Measurements from ENCODE around the gene TSPEAR. TPM values are rescaled to one million over a fixed set of nuclear protein-coding genes. Genes with fewer than 3 reads are reported as not detected.

Gene TSPEAR
- total RNA-seq, 1 experiment from 2014 or later = 2.1 TPM

GRCh38 chr21:44656868-44657267 lies 54.5 kb downstream of the TSPEAR start:
- H3K27ac Mint-ChIP-seq = no peak overlapping the region
- ChIA-PET CTCF (no interaction called here), POLR2A (no interaction called here)
- peaks cover 39% of the 10 kb centered on the region for H3K4me1 Mint-ChIP-seq
- DNase-seq (ENCODE audit: low spot score) (no peak), ATAC-seq (no peak)
- H3K4me3 Mint-ChIP-seq = no peak overlapping the region
- peaks cover 10% of the 10 kb centered on the region for H3K27me3 Mint-ChIP-seq (ENCODE audit: low read depth)
- peaks cover 24% of the 10 kb centered on the region for H3K9me3 Mint-ChIP-seq
- H3K36me3 Mint-ChIP-seq = peaks cover 23% of the 10 kb centered on the region
- TF ChIP-seq HMGXB4 (CRISPR knock-in tag; IDR thresholded peaks at IDR 0.05) (no peak), ZNF263 (CRISPR knock-in tag; IDR thresholded peaks at IDR 0.05; ENCODE audit: low read depth) (no peak), SMAD3 (CRISPR knock-in tag; IDR thresholded peaks at IDR 0.05; ENCODE audit: borderline replicate concordance) (no peak), ZNF219 (CRISPR knock-in tag; IDR thresholded peaks at IDR 0.05; ENCODE audit: borderline replicate concordance) (no peak), E2F5 (CRISPR knock-in tag; IDR thresholded peaks at IDR 0.05) (no peak), GRHL2 (CRISPR knock-in tag; IDR thresholded peaks at IDR 0.05; ENCODE audit: insufficient replicate concordance, severe bottlenecking) (no peak)

GRCh38 chr21:44654576-44655175 lies 56.7 kb downstream of the TSPEAR start, which contains the start of gene KRTAP12-4:
KRTAP12-4 (minus strand) TSS chr21:44654659; CDS start chr21:44654614, 45 bp downstream.
- no peak within 1 kb of the TSS for H3K27ac Mint-ChIP-seq
- ATAC-seq (no peak), DNase-seq (ENCODE audit: low spot score) (no peak)
- H3K9me3 Mint-ChIP-seq = peaks cover 24% of the 10 kb centered on the region
- POLR2A ChIA-PET = no interaction called here
- peaks cover 20% of the 10 kb centered on the region for H3K4me1 Mint-ChIP-seq
- H3K27me3 Mint-ChIP-seq (ENCODE audit: low read depth) = peaks cover 10% of the 10 kb centered on the region
- CTCF ChIA-PET = interaction anchor here (1.1 kb wide), 1 partner anchor 31 kb away, joined by 3 read pairs; no protein-coding TSS in a partner anchor
- peaks cover 23% of the 10 kb centered on the region for H3K36me3 Mint-ChIP-seq
- no peak within 1 kb of the TSS for H3K4me3 Mint-ChIP-seq
- TF ChIP-seq ATF3 (CRISPR knock-in tag; conservative IDR thresholded peaks at IDR 0.05) (no peak), ZNF396 (CRISPR knock-in tag; IDR thresholded peaks at IDR 0.05; ENCODE audit: borderline replicate concordance) (no peak), PREB (CRISPR knock-in tag; IDR thresholded peaks at IDR 0.05; ENCODE audit: borderline replicate concordance) (no peak), ZNF317 (CRISPR knock-in tag; IDR thresholded peaks at IDR 0.05; ENCODE audit: borderline replicate concordance, low read depth) (no peak), ZNF671 (CRISPR knock-in tag; IDR thresholded peaks at IDR 0.05) (no peak), E2F4 (CRISPR knock-in tag; IDR thresholded peaks at IDR 0.05; ENCODE audit: borderline replicate concordance, low read depth) (no peak), FOXJ3 (CRISPR knock-in tag; IDR thresholded peaks at IDR 0.05; ENCODE audit: borderline replicate concordance) (no peak), ARID4B (CRISPR knock-in tag; IDR thresholded peaks at IDR 0.05; ENCODE audit: borderline replicate concordance) (no peak), HMGA2 (CRISPR knock-in tag; IDR thresholded peaks at IDR 0.05) (no peak), PRDM15 (CRISPR knock-in tag; IDR thresholded peaks at IDR 0.05) (no peak), IRF1 (CRISPR knock-in tag; IDR thresholded peaks at IDR 0.05) (no peak), GRHL2 (CRISPR knock-in tag; IDR thresholded peaks at IDR 0.05; ENCODE audit: insufficient replicate concordance, severe bottlenecking) (no peak), FOXK1 (CRISPR knock-in tag; IDR thresholded peaks at IDR 0.05) (no peak), JUN (CRISPR knock-in tag; IDR thresholded peaks at IDR 0.05) (no peak), ZNF263 (CRISPR knock-in tag; IDR thresholded peaks at IDR 0.05; ENCODE audit: low read depth) (no peak)
